Embryonic facial prominence (tissue), 1 donor: ENCODE results near the gene PCBP2.
A peak's percentile ranks its signal among the peaks of the same experiment; 100 is the strongest.
"Not testable (repeated sequence)": the region's sequence is repeated elsewhere in the genome, so short reads cannot be mapped to it uniquely, and the experiment has no call there.

Experiments used
- DNase-seq: peaks from one replicate; pipeline ENCODE4 v3.0.0-alpha.2; 2016; ENCODE audit errors: extremely low spot score

Gene PCBP2

GRCh38 chr12:53451661-53452158, at the start of gene PCBP2:
PCBP2 (plus strand) TSS chr12:53452102; CDS start chr12:53454801, 2,699 bp downstream.
- peak; percentile 99 for DNase-seq

GRCh38 chr12:53402351-53402750, 49.6 kb upstream of the PCBP2 start:
- DNase-seq, result not testable (repeated sequence)

DNA sequence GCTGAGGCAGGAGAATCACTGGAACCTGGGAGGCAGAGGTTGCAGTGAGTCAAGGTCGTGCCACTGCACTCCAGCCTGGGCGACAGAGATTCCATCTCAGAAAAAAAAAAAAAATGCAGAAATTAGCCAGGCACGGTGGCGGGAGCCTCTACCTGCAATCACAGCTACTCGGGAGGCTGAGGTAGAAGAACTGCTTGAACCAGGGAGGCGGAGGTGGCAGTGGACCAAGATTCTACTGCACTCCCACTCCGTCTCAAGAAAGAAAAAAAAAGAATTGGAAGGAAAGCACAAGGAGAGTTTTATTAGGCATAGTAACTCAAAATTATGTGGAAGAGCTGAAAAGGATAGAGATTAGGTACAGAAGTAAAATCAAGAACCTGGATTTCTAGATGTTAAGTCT, 49.0 kb upstream of the PCBP2 start:
- no peak for DNase-seq

DNA sequence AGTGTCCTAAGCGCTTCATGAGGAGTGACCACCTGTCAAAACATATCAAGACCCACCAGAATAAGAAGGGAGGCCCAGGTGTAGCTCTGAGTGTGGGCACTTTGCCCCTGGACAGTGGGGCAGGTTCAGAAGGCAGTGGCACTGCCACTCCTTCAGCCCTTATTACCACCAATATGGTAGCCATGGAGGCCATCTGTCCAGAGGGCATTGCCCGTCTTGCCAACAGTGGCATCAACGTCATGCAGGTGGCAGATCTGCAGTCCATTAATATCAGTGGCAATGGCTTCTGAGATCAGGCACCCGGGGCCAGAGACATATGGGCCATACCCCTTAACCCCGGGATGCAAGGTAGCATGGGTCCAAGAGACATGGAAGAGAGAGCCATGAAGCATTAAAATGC, 41.0 kb upstream of the PCBP2 start:
- DNase-seq, result no peak

DNA sequence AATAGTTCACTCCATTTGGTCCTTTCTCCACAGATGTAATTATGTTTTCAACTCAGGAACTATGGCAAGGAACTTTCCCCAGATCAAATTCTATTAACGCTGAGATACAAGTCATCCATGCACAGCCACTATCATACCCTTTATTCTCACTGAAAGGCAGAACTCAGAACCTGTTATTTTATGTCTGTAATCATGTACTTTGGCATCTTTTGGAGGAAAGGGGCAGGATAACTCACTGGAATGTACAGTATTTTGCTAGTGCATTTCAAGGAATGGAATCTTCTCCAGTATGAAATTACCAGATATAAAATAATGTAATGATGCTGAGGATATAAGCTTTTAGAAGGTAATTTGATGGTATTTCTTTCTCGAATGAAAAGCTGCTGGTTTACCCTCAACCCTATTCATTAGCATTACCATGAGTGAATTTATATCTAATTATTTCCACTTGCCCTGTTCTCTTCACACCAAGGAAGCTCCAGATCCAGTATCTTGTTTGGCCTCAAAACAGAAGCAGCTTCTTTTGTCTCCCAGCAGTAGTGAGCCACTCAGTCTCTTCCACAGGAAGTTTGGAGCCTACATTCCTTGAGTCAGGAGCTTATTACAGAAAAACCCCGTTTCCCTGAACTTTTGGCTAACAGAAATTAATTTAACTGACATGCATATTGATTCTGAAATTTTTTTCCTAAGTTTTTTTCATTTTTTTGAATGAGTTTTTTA, 38.3 kb upstream of the PCBP2 start:
- DNase-seq, result no peak

DNA sequence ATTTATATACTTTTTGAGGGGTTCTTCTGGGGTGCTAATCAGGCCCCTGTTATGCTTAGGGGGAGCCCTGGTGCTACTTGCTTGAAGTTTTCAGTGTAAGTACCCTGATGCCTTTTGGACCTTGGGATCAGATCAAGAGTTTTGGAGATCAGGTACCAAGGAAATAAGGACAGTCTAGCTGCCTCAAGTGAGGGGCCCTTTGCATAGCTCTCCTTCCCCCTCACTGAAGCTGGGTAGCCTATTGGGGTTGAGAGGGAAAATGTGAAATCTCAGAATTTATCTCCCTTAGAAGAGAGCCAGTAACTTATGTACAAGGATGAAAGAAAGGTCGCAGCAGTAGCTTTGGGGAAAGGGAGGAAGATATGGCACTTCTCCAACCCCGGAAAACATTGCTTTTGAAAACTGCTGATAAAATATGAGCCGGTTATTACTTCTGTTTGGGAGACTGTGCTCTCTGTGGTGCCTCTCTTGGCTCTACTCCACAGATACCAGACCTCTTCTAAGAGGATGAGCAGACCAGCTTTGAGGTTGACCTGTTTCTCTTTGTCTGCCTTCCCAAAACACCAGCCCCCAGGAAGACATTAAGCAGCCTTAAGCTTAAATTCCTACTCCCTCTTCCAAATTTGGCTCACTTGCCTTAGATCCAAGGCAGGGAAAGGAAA, 37.0 kb upstream of the PCBP2 start:
- DNase-seq, result no peak

GRCh38 chr12:53415752-53416389, 36.0 kb upstream of the PCBP2 start:
- DNase-seq, result not testable (repeated sequence)

DNA sequence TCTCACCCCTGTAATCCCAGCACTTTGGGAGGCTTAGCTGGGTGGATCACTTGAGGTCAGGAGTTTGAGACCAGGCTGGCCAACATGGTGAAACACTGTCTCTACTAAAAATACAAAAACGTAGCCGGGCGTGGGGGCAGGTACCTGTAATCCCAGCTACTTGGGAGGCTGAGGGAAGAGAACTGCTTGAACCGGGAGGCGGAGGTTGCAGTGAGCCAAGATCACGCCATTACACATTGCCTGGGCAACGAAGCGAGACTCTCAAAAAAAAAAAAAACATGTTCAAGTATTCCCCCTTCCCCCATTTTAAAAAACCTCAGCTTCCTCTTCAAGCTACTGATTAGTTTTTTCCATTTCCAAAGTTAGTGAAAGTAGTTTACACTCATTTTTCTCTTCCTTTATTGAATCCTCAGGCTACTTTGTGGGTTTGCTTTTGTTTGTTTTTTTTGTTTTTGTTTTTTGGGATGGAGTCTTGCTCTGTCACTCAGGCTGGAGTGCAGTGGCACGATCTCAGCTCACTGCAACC, 34.5 kb upstream of the PCBP2 start:
- not testable (repeated sequence) for DNase-seq

- no peak for DNase-seq
Measured at GRCh38 chr12:53418221-53418620, 33.7 kb upstream of the PCBP2 start.

DNA sequence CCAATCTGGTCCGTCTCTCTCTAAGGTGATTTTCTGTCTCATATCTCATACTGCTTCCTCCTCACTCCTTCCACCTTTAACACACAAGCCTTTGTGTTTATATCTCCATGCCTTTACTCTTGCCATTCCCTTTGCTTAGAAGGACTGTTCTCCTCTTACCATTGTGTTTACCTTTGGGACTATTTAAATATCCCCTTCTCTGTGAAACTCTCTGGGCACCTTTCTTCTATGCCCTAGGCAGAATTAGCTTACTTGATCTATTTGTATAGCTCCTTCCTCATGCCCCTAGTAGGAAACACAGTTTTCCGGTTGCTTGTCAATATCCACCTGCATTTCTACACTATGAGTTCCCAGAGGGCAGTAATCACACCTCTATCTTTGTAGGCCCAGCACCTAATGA, 32.1 kb upstream of the PCBP2 start:
- no peak for DNase-seq

GRCh38 chr12:53422247-53422646, 29.7 kb upstream of the PCBP2 start:
- not testable (repeated sequence) for DNase-seq

GRCh38 chr12:53423597-53423996, 28.3 kb upstream of the PCBP2 start, which contains the start of gene AMHR2:
AMHR2 (plus strand) TSS chr12:53423855; CDS start chr12:53423935, 80 bp downstream.
- no peak for DNase-seq

DNA sequence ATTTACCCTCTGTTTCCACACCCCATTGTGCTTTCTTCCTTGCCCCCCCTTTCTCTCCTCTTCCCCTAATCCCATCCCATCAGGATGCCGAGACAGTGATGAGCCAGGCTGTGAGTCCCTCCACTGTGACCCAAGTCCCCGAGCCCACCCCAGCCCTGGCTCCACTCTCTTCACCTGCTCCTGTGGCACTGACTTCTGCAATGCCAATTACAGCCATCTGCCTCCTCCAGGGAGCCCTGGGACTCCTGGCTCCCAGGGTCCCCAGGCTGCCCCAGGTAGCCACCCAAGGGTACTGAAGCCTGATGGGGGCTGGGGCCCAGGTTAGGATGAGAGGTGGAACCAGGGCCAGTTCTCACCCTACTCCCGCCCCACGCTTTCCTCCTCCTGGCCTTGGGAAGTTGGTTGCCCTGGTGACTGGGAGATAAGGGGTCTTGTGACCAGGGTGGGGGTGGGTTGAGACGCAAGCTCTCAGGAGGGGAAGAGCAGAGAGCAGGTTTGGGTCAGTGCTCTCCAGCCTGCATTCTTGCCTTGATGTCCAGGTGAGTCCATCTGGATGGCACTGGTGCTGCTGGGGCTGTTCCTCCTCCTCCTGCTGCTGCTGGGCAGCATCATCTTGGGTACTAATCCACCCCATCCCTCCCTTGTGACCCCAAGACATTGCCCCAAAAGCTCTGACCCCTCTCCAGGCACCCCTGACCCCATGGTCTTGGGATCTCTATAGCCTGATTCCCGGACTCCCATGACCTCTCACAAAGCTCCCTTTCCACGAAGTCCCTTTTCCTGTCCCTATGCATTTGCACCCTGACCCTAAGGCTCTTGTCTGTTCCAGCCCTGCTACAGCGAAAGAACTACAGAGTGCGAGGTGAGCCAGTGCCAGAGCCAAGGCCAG, 27.0 kb upstream of the PCBP2 start:
- no peak for DNase-seq

GRCh38 chr12:53425515-53426150, 26.3 kb upstream of the PCBP2 start:
- no peak for DNase-seq

- no peak for DNase-seq
Measured at GRCh38 chr12:53427905-53428594, 23.9 kb upstream of the PCBP2 start.

GRCh38 chr12:53428741-53429140, 23.2 kb upstream of the PCBP2 start:
- no peak for DNase-seq

GRCh38 chr12:53430116-53430515, 21.8 kb upstream of the PCBP2 start:
- no peak for DNase-seq

DNA sequence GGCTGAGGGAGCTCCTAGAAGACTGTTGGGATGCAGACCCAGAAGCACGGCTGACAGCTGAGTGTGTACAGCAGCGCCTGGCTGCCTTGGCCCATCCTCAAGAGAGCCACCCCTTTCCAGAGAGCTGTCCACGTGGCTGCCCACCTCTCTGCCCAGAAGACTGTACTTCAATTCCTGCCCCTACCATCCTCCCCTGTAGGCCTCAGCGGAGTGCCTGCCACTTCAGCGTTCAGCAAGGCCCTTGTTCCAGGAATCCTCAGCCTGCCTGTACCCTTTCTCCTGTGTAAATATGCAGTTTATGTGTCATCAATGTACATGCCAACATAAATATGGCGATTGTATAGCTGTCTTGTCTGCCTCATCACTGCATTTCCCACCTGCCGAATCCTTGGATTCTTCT, 20.7 kb upstream of the PCBP2 start:
- DNase-seq, result no peak

DNA sequence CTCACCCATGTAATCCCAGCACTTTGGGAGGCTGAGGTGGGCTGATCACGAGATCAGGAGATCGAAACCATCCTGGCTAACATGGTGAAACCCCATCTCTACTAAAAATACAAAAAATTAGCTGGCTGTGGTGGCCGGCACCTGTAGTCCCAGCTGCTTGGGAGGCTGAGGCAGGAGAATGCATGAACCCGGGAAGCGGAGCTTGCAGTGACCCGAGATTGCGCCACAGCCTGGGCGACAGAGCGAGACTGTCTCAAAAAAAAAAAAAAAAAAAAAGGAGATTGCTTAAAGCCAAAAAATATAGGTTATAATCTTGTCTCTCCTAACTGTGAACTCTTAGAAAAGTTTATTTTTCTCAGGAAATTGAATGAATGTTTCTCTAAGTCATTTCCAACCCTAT, 16.6 kb upstream of the PCBP2 start:
- not testable (repeated sequence) for DNase-seq

- DNase-seq, result not testable (repeated sequence)
Measured at GRCh38 chr12:53439582-53439981, 12.3 kb upstream of the PCBP2 start.
